Measurements from ENCODE around the gene SNX11. TPM values are rescaled to one million over a fixed set of nuclear protein-coding genes. Genes with fewer than 3 reads are reported as not detected.

Gene SNX11, protein sequence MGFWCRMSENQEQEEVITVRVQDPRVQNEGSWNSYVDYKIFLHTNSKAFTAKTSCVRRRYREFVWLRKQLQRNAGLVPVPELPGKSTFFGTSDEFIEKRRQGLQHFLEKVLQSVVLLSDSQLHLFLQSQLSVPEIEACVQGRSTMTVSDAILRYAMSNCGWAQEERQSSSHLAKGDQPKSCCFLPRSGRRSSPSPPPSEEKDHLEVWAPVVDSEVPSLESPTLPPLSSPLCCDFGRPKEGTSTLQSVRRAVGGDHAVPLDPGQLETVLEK
- 19.0 and 23.7 TPM in 2 replicates for total RNA-seq

DNA sequence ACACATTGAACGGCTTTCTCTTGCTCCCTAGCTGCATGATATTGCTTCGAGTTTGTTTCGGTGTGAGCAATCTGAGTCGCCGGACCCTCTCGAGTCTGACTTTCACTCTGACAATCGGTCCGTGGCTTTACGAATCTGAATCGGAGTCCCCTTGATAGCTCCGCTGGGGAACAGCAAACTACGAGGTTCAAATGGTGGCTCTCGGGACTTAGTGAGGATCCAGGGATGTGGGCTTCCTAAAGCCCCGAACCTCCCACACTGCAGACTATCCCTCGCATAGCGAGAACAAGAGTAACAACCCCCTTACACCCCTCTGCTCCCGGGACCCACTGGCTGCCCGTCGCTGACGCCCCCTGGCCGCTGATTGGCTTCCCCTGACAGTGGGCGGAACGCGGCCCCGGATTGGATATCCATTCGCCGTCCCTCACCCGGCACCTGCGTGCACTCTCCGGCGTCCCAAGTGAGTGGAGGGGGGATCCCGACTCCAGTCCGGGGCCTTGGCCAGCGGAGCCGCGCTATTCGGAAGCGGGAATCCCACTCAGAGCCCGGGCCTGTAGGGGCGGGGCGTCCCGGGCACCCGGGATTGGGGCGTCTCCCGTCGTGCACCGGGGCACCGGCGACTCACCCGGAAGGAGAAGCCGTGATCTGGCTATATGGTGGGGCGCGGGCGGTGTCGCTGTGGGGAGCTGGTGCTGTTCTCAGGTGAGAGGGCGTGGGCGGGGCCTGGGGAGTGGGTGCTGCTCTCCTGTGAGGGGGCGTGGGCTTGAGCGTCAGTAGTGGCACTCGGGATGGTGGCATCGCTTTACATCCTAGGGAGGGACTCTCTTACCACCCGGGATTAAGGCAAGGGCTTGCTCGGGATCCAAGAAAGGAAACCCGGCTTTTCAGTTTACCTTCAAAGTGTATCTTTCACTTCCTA is at the start of gene SNX11:
TSS of gene SNX11 (plus strand) at position 630 of the 919 bp plus-strand sequence. CDS start 4,278 bp downstream, outside the sequence.

DNA sequence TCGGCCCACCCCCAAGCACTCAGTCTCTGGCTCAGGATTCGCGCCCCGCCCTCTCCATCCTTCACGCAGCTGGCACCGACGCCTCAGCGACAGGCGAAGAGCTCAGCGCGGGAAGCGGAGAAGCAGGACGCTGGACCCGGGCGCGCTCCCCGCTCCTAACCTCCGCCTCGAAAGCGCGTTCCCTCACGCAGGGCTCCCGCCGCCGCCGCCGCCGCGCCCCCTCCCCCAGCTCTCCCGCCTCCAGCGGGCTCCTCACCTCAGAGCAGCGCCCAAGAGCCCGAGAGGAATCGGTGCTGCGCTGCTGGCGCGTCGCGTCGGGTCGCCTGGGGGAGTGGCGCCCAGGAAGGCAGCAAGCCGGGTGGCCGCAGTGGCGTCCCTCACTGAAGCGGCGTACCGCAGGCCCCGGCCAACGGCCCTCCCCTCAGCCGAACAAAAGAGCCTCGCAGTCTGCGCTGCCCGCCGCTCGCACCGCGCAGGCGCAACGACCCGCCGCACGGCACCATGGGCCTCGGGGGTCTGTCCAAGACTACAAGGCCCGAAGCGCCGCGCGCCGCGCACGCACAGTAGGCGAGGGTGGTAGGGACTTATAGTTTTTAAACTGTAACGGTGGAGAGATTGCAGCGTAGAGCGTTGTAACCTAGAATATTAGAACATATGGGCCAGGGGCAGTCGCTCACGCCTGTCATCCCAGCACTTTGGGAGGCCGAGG is 6.4 kb upstream of the SNX11 start, which contains the start of gene CBX1:
TSS of gene CBX1 (minus strand) at position 467 of the 709 bp plus-strand sequence. CDS start 24,474 bp downstream, outside the sequence.

Other genes with a start within 250 kb of the SNX11 start
- 1.3 and 2.7 TPM in 2 replicates for gene SP2, start 211.5 kb upstream of the SNX11 start, total RNA-seq
- 50.2 and 69.3 TPM in 2 replicates for gene PNPO, start 166.2 kb upstream of the SNX11 start, total RNA-seq
- not detected in 2 replicates for gene PRR15L, start 149.9 kb upstream of the SNX11 start, total RNA-seq
- 50.8 and 66.1 TPM in 2 replicates for gene CDK5RAP3, start 136.7 kb upstream of the SNX11 start, total RNA-seq
- 16.6 and 26.8 TPM in 2 replicates for gene COPZ2, start 70.0 kb upstream of the SNX11 start, total RNA-seq
- 74.7 and 142 TPM in 2 replicates for gene NFE2L1, start 59.4 kb upstream of the SNX11 start, total RNA-seq
- 47.1 and 66.8 TPM in 2 replicates for gene CBX1, start 6.3 kb upstream of the SNX11 start, total RNA-seq

Data from hair follicular keratinocyte (primary cell).